ENCODE measurements around the gene PKP4.

PKP4 gene

DNA sequence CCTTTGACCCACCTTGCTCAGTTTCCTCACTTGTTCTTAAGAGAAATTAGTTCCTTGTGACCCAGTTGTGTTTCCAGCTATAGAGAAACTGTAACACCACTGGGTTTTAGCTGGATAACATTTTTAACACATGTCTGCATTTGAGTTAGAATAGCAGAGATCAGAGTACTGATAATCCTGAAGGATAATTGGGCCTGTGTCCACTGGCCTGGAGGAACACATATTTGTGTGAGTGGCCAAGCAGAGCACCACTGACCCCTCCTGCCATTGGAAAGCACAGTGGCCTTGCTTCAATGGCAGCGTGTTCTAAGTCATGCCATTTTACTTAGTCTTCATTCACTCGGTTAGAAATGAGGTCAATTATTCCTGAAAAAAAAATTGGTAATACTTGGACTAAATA lies 42.6 kb downstream of the PKP4 start:
- TF ChIP-seq, protein P1, sequence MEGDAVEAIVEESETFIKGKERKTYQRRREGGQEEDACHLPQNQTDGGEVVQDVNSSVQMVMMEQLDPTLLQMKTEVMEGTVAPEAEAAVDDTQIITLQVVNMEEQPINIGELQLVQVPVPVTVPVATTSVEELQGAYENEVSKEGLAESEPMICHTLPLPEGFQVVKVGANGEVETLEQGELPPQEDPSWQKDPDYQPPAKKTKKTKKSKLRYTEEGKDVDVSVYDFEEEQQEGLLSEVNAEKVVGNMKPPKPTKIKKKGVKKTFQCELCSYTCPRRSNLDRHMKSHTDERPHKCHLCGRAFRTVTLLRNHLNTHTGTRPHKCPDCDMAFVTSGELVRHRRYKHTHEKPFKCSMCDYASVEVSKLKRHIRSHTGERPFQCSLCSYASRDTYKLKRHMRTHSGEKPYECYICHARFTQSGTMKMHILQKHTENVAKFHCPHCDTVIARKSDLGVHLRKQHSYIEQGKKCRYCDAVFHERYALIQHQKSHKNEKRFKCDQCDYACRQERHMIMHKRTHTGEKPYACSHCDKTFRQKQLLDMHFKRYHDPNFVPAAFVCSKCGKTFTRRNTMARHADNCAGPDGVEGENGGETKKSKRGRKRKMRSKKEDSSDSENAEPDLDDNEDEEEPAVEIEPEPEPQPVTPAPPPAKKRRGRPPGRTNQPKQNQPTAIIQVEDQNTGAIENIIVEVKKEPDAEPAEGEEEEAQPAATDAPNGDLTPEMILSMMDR (conservative IDR thresholded peaks at IDR 0.05) = no peak
- no peak for TF ChIP-seq ZFX (IDR thresholded peaks at IDR 0.05)
- H3K27ac ChIP-seq = no peak overlapping the region

DNA sequence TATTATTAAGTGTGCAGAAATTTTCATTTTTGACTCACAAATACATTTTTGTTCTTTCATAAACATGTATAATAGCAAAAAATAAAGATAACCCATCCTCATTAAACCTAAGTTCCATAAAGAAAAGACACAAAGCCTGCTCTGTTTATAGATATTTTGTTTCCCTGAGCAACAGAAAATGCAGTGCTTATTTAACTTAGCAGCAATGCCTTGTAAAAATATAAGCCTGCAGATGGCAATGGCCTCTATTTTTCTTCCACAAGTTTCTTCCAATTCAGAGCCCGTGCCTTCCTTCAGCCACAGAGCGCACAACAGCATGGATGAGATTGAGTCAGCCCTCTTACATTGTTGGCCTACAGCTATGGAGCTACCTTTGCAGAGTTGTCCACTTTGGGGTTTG lies 43.6 kb downstream of the PKP4 start:
- no peak for TF ChIP-seq ZFX (IDR thresholded peaks at IDR 0.05)
- TF ChIP-seq, protein P1 (conservative IDR thresholded peaks at IDR 0.05) = no peak
- no peak overlapping the region for H3K27ac ChIP-seq

DNA sequence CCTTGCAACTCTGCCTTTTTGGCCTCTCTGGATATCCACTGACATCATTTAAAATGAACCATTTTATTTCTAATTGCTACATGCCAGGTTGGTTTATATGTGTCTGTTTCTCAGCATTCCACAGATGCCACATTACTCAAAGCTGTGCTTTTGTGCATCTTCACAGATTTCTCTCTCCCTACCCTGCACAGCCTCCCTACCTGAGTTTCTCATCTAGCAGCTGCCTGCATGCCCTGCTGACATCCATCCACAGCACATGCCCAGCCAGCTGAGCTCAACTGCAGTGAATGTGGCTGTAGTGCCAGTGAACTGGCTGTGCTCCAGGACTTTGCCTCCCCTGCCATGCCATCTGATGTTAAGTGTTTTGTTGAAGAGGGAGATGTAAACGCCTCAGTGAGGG lies 44.5 kb downstream of the PKP4 start:
- no peak overlapping the region for H3K27ac ChIP-seq
- TF ChIP-seq ZFX (IDR thresholded peaks at IDR 0.05) = no peak
- TF ChIP-seq, protein P1 (conservative IDR thresholded peaks at IDR 0.05) = no peak

DNA sequence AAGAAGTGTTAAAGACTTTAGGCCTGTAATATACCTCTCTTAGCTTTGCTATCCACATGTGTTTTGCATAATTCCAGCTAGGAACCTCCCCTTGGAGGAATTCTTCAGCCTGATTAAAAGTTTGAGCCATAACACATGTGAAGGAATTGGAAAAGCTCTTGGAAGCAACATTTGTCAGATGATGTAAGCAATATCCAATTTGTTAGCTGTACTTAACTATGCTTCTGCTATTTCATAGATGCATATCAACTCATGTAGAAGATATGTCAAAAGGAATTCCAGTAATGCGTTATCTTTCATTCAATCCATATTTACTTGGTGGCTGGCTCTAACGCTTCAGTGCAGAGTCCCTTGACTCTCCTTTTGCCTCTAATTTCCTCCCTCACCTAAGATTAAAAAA lies 46.2 kb downstream of the PKP4 start:
- TF ChIP-seq, protein P1 (conservative IDR thresholded peaks at IDR 0.05) = no peak
- TF ChIP-seq ZFX (IDR thresholded peaks at IDR 0.05) = no peak
- no peak overlapping the region for H3K27ac ChIP-seq

DNA sequence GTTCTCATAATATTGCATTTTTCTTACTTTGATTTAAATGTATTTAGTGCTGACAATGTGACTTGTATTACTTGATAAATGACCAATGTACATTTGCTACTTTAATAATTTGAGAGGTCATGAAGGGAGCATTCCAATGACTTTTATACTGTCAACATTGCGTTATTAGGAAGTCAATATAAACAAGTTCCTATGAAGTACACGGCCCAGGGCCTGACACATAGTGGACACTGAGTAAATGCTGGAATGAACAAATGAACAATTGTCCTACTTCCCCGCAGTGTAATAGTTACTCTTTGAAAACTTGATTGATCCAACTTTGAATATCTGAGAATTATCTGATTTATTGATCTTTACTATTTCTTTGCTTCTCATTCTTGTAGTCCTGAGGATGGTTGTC lies 47.3 kb downstream of the PKP4 start:
- no peak overlapping the region for H3K27ac ChIP-seq
- TF ChIP-seq ZFX (IDR thresholded peaks at IDR 0.05) = no peak
- TF ChIP-seq, protein P1 (conservative IDR thresholded peaks at IDR 0.05) = no peak

DNA sequence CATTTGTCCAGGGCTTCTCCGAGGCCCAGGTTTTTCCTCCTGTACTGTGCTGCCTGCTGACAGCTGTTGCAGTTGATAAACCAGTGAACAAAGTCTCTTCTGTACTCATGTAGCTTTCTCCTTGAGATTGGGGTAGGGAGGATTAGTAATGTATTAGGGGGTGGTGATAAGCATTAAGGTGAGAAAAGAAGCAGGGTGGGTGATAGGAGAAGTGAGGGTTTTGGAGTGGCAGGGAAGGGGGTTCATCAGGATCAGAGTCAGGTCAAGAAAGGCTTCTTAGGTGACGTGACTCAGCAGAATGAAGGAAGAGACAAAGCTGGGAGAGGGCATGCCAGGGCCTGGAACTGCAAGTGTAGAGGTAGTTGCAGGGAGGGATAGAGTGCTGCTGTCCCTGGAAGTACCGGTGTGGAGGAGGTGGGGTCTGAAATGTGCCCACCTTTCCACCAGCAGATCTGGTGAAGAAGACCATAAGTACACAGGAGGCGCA lies 48.7 kb downstream of the PKP4 start:
- H3K27ac ChIP-seq = no peak overlapping the region
- TF ChIP-seq ZFX (IDR thresholded peaks at IDR 0.05) = no peak
- TF ChIP-seq, protein P1 (conservative IDR thresholded peaks at IDR 0.05) = no peak

DNA sequence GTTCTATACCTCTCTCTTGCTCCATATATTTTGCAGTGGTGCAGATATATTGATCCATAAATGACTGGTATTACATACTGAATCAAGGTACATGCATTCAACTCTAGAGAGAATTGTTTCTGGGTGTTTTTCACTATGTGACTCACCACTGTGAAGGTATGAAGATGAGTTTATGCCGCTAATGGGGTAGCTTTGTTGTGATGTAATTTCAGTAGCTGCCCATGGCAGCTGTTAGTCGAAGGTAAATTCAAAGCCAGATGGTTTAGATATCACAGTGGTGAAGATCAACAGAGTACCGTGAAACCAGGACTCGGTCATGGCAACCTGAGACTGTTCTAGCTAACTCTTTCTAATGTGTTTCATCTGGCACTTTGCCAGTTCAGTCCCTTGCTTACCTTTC lies 50.4 kb downstream of the PKP4 start:
- H3K27ac ChIP-seq = no peak overlapping the region
- TF ChIP-seq ZFX (IDR thresholded peaks at IDR 0.05) = no peak
- TF ChIP-seq, protein P1 (conservative IDR thresholded peaks at IDR 0.05) = no peak
